HUES6 (cell line): ENCODE data around the gene MTA1.

Source experiments
- H3K27ac ChIP-seq: 2 replicates; pipeline ENCODE4 v1.7.0; 2013; ENCODE audit warnings: low read depth, mild to moderate bottlenecking, low read length, inconsistent platforms
- H3K27me3 ChIP-seq: 2 replicates; pipeline ENCODE4 v1.6.1; 2013; ENCODE audit warnings: low read length; ENCODE audit not compliant: control insufficient read depth, insufficient read depth
- H3K36me3 ChIP-seq: 2 replicates; pipeline ENCODE4 v1.6.1; 2013; ENCODE audit warnings: low read length; ENCODE audit not compliant: control insufficient read depth, insufficient read depth
- H3K4me1 ChIP-seq: 2 replicates; pipeline ENCODE4 v1.6.1; 2013; ENCODE audit warnings: low read length; ENCODE audit not compliant: control insufficient read depth, insufficient read depth
- H3K4me3 ChIP-seq: 2 replicates; pipeline ENCODE4 v1.5.1; 2013; ENCODE audit warnings: low read depth, low read length
- H3K9ac ChIP-seq: one replicate; pipeline ENCODE4 v1.6.1; 2013; ENCODE audit warnings: mild to moderate bottlenecking, low read length
- H3K9me3 ChIP-seq: 2 replicates; pipeline ENCODE4 v1.6.1; 2013; ENCODE audit warnings: low read depth, low read length; ENCODE audit not compliant: control insufficient read depth, insufficient read depth

MTA1 gene

DNA sequence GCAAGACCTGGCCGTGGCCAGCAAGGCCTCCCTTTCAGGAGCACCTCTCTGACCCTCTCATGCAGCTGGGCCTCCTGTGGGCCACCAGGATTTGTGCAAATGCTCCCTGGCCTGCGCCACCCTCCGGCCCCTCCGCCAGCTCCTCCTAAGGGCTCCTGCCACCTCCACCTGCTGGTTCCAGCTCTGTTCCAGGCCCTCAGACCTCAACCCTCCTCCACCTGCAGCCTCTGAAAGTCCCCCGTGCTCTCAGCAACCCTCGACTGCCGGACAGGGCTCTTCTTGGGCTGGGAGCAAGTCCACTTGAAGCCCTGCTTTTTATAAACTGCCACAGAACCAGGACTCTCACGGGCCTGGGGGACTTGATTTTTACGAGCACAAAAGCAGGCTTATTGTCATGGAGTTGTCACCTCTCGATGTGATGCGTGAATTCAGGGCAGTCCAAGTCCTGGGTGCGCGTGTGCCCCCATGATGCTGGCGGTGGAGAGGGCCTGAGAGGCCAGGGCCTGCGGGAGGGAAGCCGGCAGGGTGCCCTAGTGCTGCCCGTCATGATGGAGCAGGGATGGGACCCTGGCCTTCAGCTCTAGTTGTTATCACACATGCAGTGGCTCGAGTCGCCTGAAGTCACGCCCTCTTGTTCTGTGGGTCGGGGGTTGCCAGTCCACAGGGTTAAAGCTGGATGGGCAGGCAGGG, 80.6 kb downstream of the MTA1 start:
- no peaks in the 10 kb centered on the region for H3K27me3 ChIP-seq
- H3K4me3 ChIP-seq, result no peak overlapping the region
- H3K4me1 ChIP-seq, result peaks cover 7% of the 10 kb centered on the region; the same call in 1 of the 2 replicates
- no peak overlapping the region for H3K9ac ChIP-seq
- peaks cover 3% of the 10 kb centered on the region; the same call in 1 of the 2 replicates for H3K36me3 ChIP-seq
- no peak overlapping the region for H3K27ac ChIP-seq
- no peaks in the 10 kb centered on the region; the same call in 1 of the 2 replicates for H3K9me3 ChIP-seq

DNA sequence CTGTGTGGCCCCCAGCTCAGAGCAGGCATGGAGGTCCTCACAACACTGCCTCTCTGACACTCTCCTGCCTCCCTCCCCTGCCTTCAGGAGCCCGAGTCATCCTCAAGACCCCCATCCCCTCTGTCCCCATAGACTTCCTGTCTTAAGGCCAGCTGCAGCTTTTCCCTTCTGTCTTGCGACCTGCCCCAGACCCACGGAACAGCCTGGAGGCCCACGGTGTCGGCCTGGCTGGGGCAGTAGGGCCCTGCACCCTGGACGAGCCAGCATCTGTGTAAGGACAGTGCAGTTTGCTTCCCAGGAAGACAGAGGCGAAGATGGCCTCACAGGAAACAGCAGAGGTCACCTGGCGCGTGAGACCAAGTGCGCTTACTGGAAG, 81.1 kb downstream of the MTA1 start:
- Histone ChIP-seq H3K4me3 (no peak overlapping the region), H3K27ac (no peak overlapping the region), H3K4me1 (peaks cover 7% of the 10 kb centered on the region; the same call in 1 of the 2 replicates), H3K27me3 (no peaks in the 10 kb centered on the region), H3K36me3 (peaks cover 3% of the 10 kb centered on the region; the same call in 1 of the 2 replicates), H3K9me3 (no peaks in the 10 kb centered on the region; the same call in 1 of the 2 replicates), H3K9ac (no peak overlapping the region)

DNA sequence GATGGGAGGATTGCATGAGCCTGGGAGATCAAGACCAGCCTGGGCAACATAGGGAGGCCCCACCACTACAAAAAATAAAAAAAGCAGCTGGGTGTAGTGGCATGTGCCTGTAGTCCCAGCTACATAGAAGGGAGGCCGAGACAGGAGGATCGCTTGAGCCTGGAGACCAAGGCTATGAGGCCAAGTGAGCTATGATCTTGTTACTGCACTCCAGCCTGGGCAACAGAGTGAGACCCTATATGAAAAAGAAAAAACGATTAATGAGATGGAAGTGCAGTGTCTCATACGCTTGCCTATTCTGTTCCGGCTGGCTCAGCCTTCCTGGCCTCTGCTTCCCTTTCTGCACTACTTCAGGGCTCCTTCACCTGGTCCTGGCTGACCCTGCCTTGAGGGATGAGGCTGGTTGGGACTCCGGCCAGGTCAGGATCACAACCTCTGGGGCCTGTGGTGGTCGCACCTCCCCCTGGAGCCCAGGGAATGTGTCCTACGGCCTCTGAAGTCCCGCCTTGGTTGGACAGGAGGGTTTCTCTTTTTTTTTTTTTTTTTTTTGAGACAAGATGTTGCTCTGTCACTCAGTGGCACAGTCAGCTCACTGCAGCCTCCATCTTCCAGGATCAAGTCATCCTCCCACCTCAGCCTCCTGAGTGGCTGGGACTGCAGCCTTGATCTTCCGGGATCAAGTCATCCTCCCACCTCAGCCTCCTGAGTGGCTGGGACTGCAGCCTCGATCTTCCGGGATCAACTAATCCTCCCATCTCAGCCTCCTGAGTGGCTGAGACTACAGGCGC, 82.1 kb downstream of the MTA1 start:
- H3K27me3 ChIP-seq, result no peaks in the 10 kb centered on the region
- H3K9ac ChIP-seq, result no peak overlapping the region
- H3K9me3 ChIP-seq, result no peaks in the 10 kb centered on the region; the same call in 1 of the 2 replicates
- peaks cover 7% of the 10 kb centered on the region; the same call in 1 of the 2 replicates for H3K4me1 ChIP-seq
- H3K4me3 ChIP-seq, result no peak overlapping the region
- peaks cover 3% of the 10 kb centered on the region; the same call in 1 of the 2 replicates for H3K36me3 ChIP-seq
- H3K27ac ChIP-seq, result no peak overlapping the region

DNA sequence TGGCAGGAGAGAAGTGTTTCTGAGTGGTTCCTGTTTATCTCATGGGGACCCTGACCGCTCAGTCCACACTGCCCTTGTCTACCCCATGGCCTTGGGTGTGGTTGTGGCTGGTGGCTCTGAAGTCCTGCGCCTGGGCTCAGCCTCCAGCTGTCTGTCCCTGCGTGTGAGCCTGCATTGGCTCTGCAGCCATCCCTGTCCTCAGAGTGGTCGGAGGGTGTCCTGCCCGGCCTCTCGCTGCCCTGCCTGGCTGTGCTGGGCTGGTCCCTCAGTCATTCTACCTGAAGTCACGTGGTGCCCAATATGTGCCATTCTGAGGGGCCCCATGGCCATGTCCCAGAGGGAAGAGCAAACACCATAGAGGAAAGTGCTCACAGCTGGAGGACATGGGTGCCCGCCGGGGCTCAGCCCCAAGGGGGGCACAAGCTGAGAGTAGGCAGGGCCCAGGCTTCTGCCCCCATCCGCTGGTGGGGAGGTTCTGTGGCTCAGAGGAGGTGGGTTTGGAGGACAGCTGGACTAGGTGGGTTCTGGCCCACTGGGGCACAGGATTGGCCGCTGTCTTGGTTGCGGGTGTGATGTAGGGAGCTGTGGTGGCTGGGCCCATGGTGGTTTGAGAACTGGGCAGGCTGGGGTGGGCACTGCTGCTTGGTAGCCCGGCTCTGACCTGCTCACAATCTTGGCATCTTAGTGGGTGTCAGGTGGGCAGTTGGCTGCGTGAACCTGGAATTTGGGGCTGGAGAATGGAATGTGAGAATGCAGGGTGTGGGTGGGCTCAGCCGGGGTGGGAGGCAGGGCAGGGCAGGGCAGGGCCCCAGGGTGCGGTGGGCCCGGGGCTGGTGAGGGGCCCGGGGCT, 83.0 kb downstream of the MTA1 start:
- Histone ChIP-seq H3K27ac (no peak overlapping the region), H3K9ac (no peak overlapping the region), H3K9me3 (no peaks in the 10 kb centered on the region; the same call in 1 of the 2 replicates), H3K27me3 (no peaks in the 10 kb centered on the region), H3K4me3 (no peak overlapping the region), H3K4me1 (peaks cover 7% of the 10 kb centered on the region; the same call in 1 of the 2 replicates), H3K36me3 (peaks cover under 1% of the 10 kb centered on the region; the same call in 1 of the 2 replicates)

DNA sequence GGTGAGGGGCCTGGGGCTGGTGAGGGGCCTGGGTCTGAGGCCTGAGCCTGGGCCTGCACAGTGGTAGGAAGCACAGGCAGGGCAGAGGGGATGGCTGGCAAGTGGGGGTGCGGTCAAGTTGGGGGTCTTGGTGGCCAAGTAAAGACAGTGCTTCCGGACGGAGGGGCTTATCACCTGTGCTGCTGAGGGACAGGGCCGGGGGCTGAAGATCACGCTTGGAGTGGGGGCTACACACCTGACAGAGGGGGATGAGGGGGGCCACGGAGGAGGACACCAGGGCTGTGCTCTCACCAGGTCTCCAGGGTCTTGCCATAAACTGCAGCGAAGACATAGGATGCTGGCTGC, 83.6 kb downstream of the MTA1 start:
- Histone ChIP-seq H3K27me3 (peaks cover 3% of the 10 kb centered on the region; the same call in 1 of the 2 replicates), H3K36me3 (no peaks in the 10 kb centered on the region), H3K27ac (no peak overlapping the region), H3K9me3 (no peaks in the 10 kb centered on the region; the same call in 1 of the 2 replicates), H3K9ac (no peak overlapping the region), H3K4me3 (no peak overlapping the region), H3K4me1 (peaks cover 7% of the 10 kb centered on the region; the same call in 1 of the 2 replicates)

DNA sequence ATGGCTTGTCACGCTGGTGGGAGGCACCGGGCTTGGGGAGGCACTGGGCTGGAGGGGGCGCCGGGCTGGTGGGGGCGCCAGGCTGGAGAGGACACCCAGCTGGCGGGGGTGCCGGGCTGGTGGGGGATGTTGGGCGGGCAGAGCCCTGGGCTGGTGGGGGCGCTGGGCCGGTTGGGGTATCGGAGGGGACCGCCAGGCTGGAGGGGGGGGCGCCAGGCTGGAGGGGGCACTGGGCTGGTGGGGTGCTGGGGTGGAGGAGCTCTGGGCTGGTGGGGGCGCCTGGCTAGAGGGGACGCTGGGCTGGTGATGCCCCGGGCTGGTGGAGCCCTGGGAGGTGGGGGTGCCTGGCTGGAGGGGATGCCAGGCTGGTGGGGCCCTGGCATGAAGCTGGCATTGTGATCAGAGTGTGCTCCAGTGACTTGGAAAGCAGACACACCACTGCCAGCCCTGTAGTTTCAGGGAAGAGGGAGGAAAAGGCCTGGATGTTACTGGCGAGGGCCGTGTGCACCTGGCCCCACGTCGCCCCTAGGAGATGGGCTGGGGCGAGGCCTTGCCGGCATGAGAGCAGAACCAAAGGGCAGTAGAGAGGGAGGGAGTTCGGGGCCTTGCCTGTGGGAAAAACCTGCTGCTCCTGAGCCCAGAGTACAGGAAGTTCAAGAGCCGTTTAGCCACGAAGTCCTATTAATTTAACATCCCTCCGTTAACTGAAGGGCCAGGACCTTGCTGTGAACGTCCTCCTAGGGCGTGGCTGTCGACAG, 84.5 kb downstream of the MTA1 start:
- H3K27me3 ChIP-seq, result peaks cover 7% of the 10 kb centered on the region; the same call in 1 of the 2 replicates
- peaks cover 4% of the 10 kb centered on the region; the same call in 1 of the 2 replicates for H3K4me1 ChIP-seq
- H3K27ac ChIP-seq, result no peak overlapping the region
- H3K4me3 ChIP-seq, result no peak overlapping the region
- H3K36me3 ChIP-seq, result no peaks in the 10 kb centered on the region
- no peak overlapping the region for H3K9ac ChIP-seq
- H3K9me3 ChIP-seq, result no peaks in the 10 kb centered on the region; the same call in 1 of the 2 replicates

DNA sequence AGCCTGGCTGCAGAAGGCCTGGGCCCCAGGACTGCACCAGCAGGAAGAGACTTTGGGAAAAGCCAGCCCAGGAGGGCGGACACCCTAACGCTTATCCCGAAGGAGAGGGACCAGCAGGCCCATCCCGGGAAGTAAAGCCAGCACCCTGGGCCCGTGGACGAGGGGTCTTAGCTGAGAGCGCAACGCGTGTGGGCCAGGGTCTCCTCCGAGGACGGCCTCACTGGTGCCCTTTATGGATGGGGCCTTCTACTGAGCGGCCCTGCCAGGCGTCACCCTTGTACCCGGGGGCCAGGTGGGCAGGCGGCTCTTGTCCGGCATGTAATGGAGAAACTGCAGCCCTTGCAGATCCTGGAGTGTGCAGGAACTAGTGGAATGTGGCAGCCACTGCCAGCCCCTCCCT, 85.5 kb downstream of the MTA1 start:
- no peaks in the 10 kb centered on the region for H3K36me3 ChIP-seq
- H3K4me1 ChIP-seq, result peaks cover 3% of the 10 kb centered on the region; the same call in 1 of the 2 replicates
- no peaks in the 10 kb centered on the region; the same call in 1 of the 2 replicates for H3K9me3 ChIP-seq
- peaks cover 7% of the 10 kb centered on the region; the same call in 1 of the 2 replicates for H3K27me3 ChIP-seq
- H3K27ac ChIP-seq, result no peak overlapping the region
- H3K9ac ChIP-seq, result no peak overlapping the region
- H3K4me3 ChIP-seq, result no peak overlapping the region

DNA sequence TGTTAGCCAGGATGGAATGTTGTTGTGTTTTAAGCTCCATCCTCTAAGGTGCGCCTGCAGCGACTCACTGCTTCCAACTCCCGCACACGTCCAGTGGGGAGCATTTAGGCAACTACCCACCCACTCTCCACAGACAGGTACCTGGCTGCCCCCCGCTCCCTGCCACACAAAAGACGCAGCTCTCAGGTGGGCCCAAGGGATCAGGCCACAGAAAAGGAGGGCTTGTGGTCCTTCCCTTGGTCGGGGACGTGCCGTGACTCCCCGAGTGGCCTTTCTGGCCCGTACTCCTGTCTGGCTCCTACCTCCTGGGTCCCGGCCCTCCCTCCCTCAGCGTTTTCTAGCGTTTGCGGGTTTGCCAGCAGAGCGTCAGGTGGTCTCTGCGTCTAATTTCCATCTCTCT, 87.6 kb downstream of the MTA1 start:
- Histone ChIP-seq H3K4me3 (no peak overlapping the region), H3K27ac (no peak overlapping the region), H3K9me3 (no peaks in the 10 kb centered on the region; the same call in 1 of the 2 replicates), H3K4me1 (no peaks in the 10 kb centered on the region), H3K36me3 (no peaks in the 10 kb centered on the region), H3K9ac (no peak overlapping the region), H3K27me3 (peaks cover 21% of the 10 kb centered on the region; the same call in 1 of the 2 replicates)

DNA sequence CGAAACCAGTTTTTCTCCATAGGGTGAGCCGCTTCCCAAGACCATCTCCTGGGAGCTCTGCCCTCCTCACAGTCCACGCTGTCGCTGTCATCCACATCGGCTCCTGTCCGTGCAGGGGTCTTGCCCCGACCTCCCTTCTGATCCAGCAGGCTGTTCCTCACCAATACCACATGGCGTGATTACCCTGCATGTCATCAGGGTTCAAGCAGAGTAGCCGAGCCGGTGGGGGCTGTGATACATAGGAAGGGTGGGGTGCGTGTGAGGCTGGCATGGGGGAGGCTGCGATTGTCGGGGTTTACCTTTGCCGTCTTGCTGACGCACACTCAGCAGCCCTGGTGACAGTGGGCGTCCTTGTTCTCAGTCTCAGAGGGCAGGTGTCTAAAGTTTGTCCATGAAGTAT, 88.4 kb downstream of the MTA1 start:
- no peaks in the 10 kb centered on the region for H3K36me3 ChIP-seq
- peaks cover 25% of the 10 kb centered on the region; the same call in 1 of the 2 replicates for H3K27me3 ChIP-seq
- no peaks in the 10 kb centered on the region; the same call in 1 of the 2 replicates for H3K9me3 ChIP-seq
- no peak overlapping the region for H3K27ac ChIP-seq
- H3K4me1 ChIP-seq, result no peaks in the 10 kb centered on the region
- no peak overlapping the region for H3K9ac ChIP-seq
- H3K4me3 ChIP-seq, result no peak overlapping the region

DNA sequence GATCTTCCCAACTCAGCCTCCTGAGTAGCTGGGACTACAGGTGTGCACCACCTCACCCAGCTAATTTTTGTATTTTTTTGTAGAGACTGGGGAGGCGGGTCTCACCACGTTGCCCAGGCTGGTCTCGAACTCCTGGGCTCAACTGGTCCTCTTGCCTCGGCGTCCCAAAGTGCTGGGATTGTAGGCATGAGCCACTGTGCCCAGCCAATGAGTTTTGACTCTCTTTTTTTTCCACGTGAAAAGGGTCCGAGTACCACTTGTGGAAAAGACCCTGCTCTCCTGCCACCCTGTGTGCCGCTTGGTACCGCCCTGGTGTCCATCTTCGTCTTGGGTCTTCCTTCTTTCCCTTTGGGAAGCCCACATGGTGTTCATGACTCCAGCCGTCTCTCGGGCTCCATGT, 89.0 kb downstream of the MTA1 start:
- H3K36me3 ChIP-seq, result no peaks in the 10 kb centered on the region
- H3K27ac ChIP-seq, result no peak overlapping the region
- no peaks in the 10 kb centered on the region for H3K4me1 ChIP-seq
- H3K9ac ChIP-seq, result no peak overlapping the region
- peaks cover 25% of the 10 kb centered on the region; the same call in 1 of the 2 replicates for H3K27me3 ChIP-seq
- no peak overlapping the region for H3K4me3 ChIP-seq
- no peaks in the 10 kb centered on the region; the same call in 1 of the 2 replicates for H3K9me3 ChIP-seq
